Spleen (tissue), 11 donors: ENCODE data around the gene SLC16A10. TPM values are rescaled to one million over a fixed set of nuclear protein-coding genes. Genes with fewer than 3 reads are reported as not detected.
"Not testable (repeated sequence)": the region's sequence is repeated elsewhere in the genome, so short reads cannot be mapped to it uniquely, and the experiment has no call there.

Experiments
- DNase-seq: peaks from one replicate; pipeline ENCODE4 v3.0.0-alpha.2; 2020
- H3K27ac ChIP-seq, 8 donors: fragments of 200-600 bp; sonication (generic) in 7 of 8; 1 replicate in 4 of 8; 2 replicates in 4 of 8; pipeline versions ENCODE4 v1.5.0 to v1.8.0; 2016 to 2021; ENCODE audit warnings: inconsistent platforms in 4 of 8, mild to moderate bottlenecking in 4 of 8, moderate library complexity in 1 of 8
- H3K27me3 ChIP-seq, 7 donors: fragments of 200-600 bp; sonication (generic) in 6 of 7; replicated peaks in 1 of 7; 1 replicate in 4 of 7; 2 replicates in 3 of 7; pipeline versions ENCODE4 v1.5.0 to v1.8.0; 2016 to 2021; ENCODE audit warnings: inconsistent platforms in 3 of 7, mild to moderate bottlenecking in 1 of 7
- H3K36me3 ChIP-seq, 6 donors: fragments of 200-600 bp; sonication (generic) in 5 of 6; 1 replicate in 4 of 6; 2 replicates in 2 of 6; pipeline versions ENCODE4 v1.5.0 to v1.8.0; 2016 to 2021; ENCODE audit warnings: inconsistent platforms in 2 of 6
- H3K4me1 ChIP-seq, 6 donors: fragments of 200-600 bp; sonication (generic) in 5 of 6; 1 replicate in 3 of 6; 2 replicates in 3 of 6; pipeline versions ENCODE4 v1.5.0 to v1.8.0; 2016 to 2021; ENCODE audit warnings: inconsistent platforms in 3 of 6
- H3K4me3 ChIP-seq, 8 donors: fragments of 200-600 bp; sonication (generic) in 7 of 8; 1 replicate in 4 of 8; 2 replicates in 4 of 8; pipeline versions ENCODE4 v1.5.0 to v1.8.0; 2016 to 2021; ENCODE audit warnings: inconsistent platforms in 4 of 8, mild to moderate bottlenecking in 4 of 8, moderate library complexity in 2 of 8
- H3K9me3 ChIP-seq, 8 donors: fragments of 200-600 bp; sonication (generic) in 7 of 8; 1 replicate in 4 of 8; 2 replicates in 4 of 8; pipeline versions ENCODE4 v1.5.0 to v1.8.0; 2016 to 2021; ENCODE audit warnings: inconsistent platforms in 4 of 8
- CTCF ChIP-seq, 11 experiments: fragments of 200-600 bp in 7 of 11; fragments of 450-650 bp in 4 of 11; sonication (generic) in 4 of 11; IDR thresholded peaks in 8 of 11; conservative IDR thresholded peaks in 3 of 11; 1 replicate in 7 of 11; 2 replicates in 4 of 11; pipeline versions ENCODE4 v1.4.0 to v1.8.0; 2016 to 2021; ENCODE audit warnings: antibody characterized with exemption in 11 of 11, inconsistent platforms in 4 of 11, mild to moderate bottlenecking in 1 of 11
- POLR2A ChIP-seq, 3 donors: fragments of 450-650 bp; IDR thresholded peaks; one replicate each; pipeline ENCODE4 v1.5.1; 2017; ENCODE audit warnings: antibody characterized with exemption in 3 of 3, mild to moderate bottlenecking in 1 of 3
- POLR2AphosphoS5 ChIP-seq, 3 donors: sonication (generic); formaldehyde crosslinking; IDR thresholded peaks; one replicate each; pipeline ENCODE4 v1.5.1; 2017; ENCODE audit warnings: antibody characterized with exemption in 3 of 3
- WGBS, 5 donors: extraction: QIAGEN DNeasy Blood & Tissue Kit in 3 of 5; methylation state at CpG; one replicate each; pipeline versions ENCODE4 v1.1.5 to v1.1.7; 2013 to 2018; 5-methylcytosine and 5-hydroxymethylcytosine counted together
- intact Hi-C: fragments of 100-400 bp; cut with DNase I; formaldehyde crosslinking; loops from one replicate; pipeline ENCODE4 v1.15.0; 2023; ENCODE audit warnings: low total_unique reads
- polyA plus RNA-seq, 3 donors: library from polyadenylated mRNA; stranded (reverse); fragments of 200-250 nt; gene quantifications; one replicate each; pipeline ENCODE4 v1.2.1, GENCODE V29; 2013
- total RNA-seq, 7 donors: library from RNA; depleted of rRNA in 3 of 7; stranded (reverse); fragments of >200 nt in 3 of 7; fragmentation: NEBNext Ultra II Directional in 4 of 7; extraction: Animal tissue kit (Norgen Biotek cat#: 25700) in 4 of 7; gene quantifications; one replicate each; pipeline versions ENCODE4 v1.1.0 to v1.2.1, GENCODE V29; 2016 to 2021
- donor health status: healthy with polysubstance abuse.
- donor health status: DM: no; HTN: no; CAD: no; lungs with moderate emphysema.
- donor health status: DM: no; HTN: no; CAD: no.
- donor health status: Bipolar disorder and iron deficiency.
- donor health status: healthy.
- donor health status: DM: no; HTN: no; CAD: no.
- donor health status: DM: yes; HTN: yes; CAD: no.

The SLC16A10 gene
- total and polyA plus RNA-seq, 10 donors = 0.24 to 19.9 (median 5.6) TPM

- TF ChIP-seq POLR2AphosphoS5 (IDR thresholded peaks at IDR 0.05) = no peak
- TF ChIP-seq CTCF (IDR thresholded peaks at IDR 0.05 in 8 of 11, conservative IDR thresholded peaks at IDR 0.05 in 3 of 11) = no peak
- TF ChIP-seq POLR2A (IDR thresholded peaks at IDR 0.05) = no peak
- no peaks in the 10 kb centered on the region for H3K4me1 ChIP-seq
- intact Hi-C loops = no loop called here
- no peaks in the 10 kb centered on the region for H3K9me3 ChIP-seq
- H3K27me3 ChIP-seq = peaks cover 0 to 17% (median 0%) of the 10 kb centered on the region in 7 donors
- 56 to 70% (median 63%) methylated on average over 4 of the region's 4 CpGs for WGBS, 5 donors
- no peak overlapping the region for H3K27ac ChIP-seq
- no peak overlapping the region for H3K4me3 ChIP-seq
- no peak for DNase-seq
- no peaks in the 10 kb centered on the region for H3K36me3 ChIP-seq
These were observed 163.6 kb downstream of the SLC16A10 start for GRCh38 chr6:111250791-111251354.

GRCh38 chr6:111252726-111253125, 165.4 kb downstream of the SLC16A10 start:
- intact Hi-C loops = no loop called here

GRCh38 chr6:111254004-111254778, 166.9 kb downstream of the SLC16A10 start:
- intact Hi-C loops = no loop called here
- Histone ChIP-seq H3K9me3 (no peaks in the 10 kb centered on the region), H3K27me3 (peaks cover 0 to 21% (median 0%) of the 10 kb centered on the region in 7 donors), H3K27ac (no peak overlapping the region), H3K4me3 (no peak overlapping the region), H3K36me3 (no peaks in the 10 kb centered on the region), H3K4me1 (peaks cover 0 to 8% (median 4%) of the 10 kb centered on the region in 6 donors)
- WGBS, 5 donors = 73 to 84% (median 83%) methylated on average over 9 of the region's 9 CpGs
- TF ChIP-seq POLR2AphosphoS5 (IDR thresholded peaks at IDR 0.05) (no peak), POLR2A (IDR thresholded peaks at IDR 0.05) (no peak), CTCF (IDR thresholded peaks at IDR 0.05 in 8 of 11, conservative IDR thresholded peaks at IDR 0.05 in 3 of 11) (no peak)
- no peak for DNase-seq

More at GRCh38 chr6:111252726-111253125, 165.4 kb downstream of the SLC16A10 start:
- Histone ChIP-seq H3K27me3 (peaks cover 0 to 21% (median 0%) of the 10 kb centered on the region in 7 donors), H3K4me3 (no peak overlapping the region), H3K4me1 (no peaks in the 10 kb centered on the region), H3K9me3 (no peaks in the 10 kb centered on the region), H3K36me3 (no peaks in the 10 kb centered on the region), H3K27ac (no peak overlapping the region)
- 80 to 93% (median 85%) methylated on average over 3 of the region's 3 CpGs for WGBS, 5 donors
- TF ChIP-seq POLR2A (IDR thresholded peaks at IDR 0.05) = no peak
- no peak for DNase-seq

GRCh38 chr6:111254779-111255166, 167.5 kb downstream of the SLC16A10 start:
- no peak for DNase-seq
- Histone ChIP-seq H3K36me3 (no peaks in the 10 kb centered on the region), H3K27me3 (peaks cover 0 to 21% (median 0%) of the 10 kb centered on the region in 7 donors), H3K27ac (no peak overlapping the region), H3K4me1 (peaks cover under 1 to 12% (median 6%) of the 10 kb centered on the region in 6 donors), H3K9me3 (no peaks in the 10 kb centered on the region), H3K4me3 (no peak overlapping the region)
- TF ChIP-seq CTCF (IDR thresholded peaks at IDR 0.05 in 8 of 11, conservative IDR thresholded peaks at IDR 0.05 in 3 of 11) (no peak), POLR2A (IDR thresholded peaks at IDR 0.05) (no peak)
- intact Hi-C loops = loop anchor here (5.0 kb wide), 1 partner anchor 228 kb away; the partner anchor contains the start of gene REV3L
- 84 to 93% (median 90%) methylated on average over 6 of the region's 6 CpGs for WGBS, 5 donors

GRCh38 chr6:111255838-111256237, 168.5 kb downstream of the SLC16A10 start:
- H3K9me3 ChIP-seq, H3K27ac ChIP-seq, DNase-seq, H3K36me3 ChIP-seq, H3K4me3 ChIP-seq: not testable (repeated sequence)
- WGBS, 5 donors = 54 to 83% (median 57%) methylated on average over 2 of the region's 2 CpGs
- intact Hi-C loops = loop anchor here (5.0 kb wide), 1 partner anchor 226 kb away; the partner anchor contains the start of gene REV3L
- peaks cover 6 to 23% (median 16%) of the 10 kb centered on the region in 6 donors for H3K4me1 ChIP-seq
- peaks cover 0 to 21% (median 0%) of the 10 kb centered on the region in 7 donors for H3K27me3 ChIP-seq
